Psoas muscle (tissue), 8 donors: ENCODE data around the gene ISL1. TPM values are rescaled to one million over a fixed set of nuclear protein-coding genes. Genes with fewer than 3 reads are reported as not detected.

Source experiments
- ATAC-seq, 4 donors: fragments of 200-7000 bp; cut with Tn5 transposase; one replicate each; pipeline ENCODE4 v1.9.1; 2020; ENCODE audit warnings: moderate library complexity in 3 of 4, mild to moderate bottlenecking in 2 of 4
- DNase-seq, 2 donors: peaks; one replicate each; pipeline ENCODE4 v3.0.0-alpha.2; 2020
- H3K27ac ChIP-seq: fragments of 200-600 bp; one replicate; pipeline ENCODE4 v1.8.0; 2022
- H3K27me3 ChIP-seq, 3 donors: fragments of 200-600 bp in 1 of 3; one replicate each; pipeline versions ENCODE4 v1.6.1 to v1.8.0; 2013 to 2022; ENCODE audit warnings: low read length in 2 of 3, mild to moderate bottlenecking in 2 of 3, moderate library complexity in 1 of 3; ENCODE audit not compliant: insufficient read depth in 3 of 3
- H3K36me3 ChIP-seq, 2 donors: fragments of 200-600 bp in 1 of 2; one replicate each; pipeline versions ENCODE4 v1.6.1 to v1.8.0; 2013 to 2022; ENCODE audit warnings: low read depth in 1 of 2, mild to moderate bottlenecking in 1 of 2, moderate library complexity in 1 of 2; ENCODE audit not compliant: insufficient read depth in 1 of 2
- H3K4me1 ChIP-seq: fragments of 200-600 bp; one replicate; pipeline ENCODE4 v1.8.0; 2022
- H3K4me3 ChIP-seq: fragments of 200-600 bp; one replicate; pipeline ENCODE4 v1.8.0; 2022; ENCODE audit warnings: mild to moderate bottlenecking
- H3K9me3 ChIP-seq: fragments of 200-600 bp; one replicate; pipeline ENCODE4 v1.8.0; 2022
- CTCF ChIP-seq: fragments of 200-600 bp; IDR thresholded peaks from one replicate; pipeline ENCODE4 v1.8.0; 2022; ENCODE audit warnings: antibody characterized with exemption
- WGBS, 3 donors: extraction: QIAGEN DNeasy Blood & Tissue Kit; methylation state at CpG; one replicate each; pipeline versions ENCODE4 v1.1.6 to v1.1.7; 2013; 5-methylcytosine and 5-hydroxymethylcytosine counted together
- intact Hi-C, 2 donors: fragments of 100-400 bp; cut with DNase I; formaldehyde crosslinking; loops; one replicate each; pipeline versions ENCODE4 v1.11.0 to v1.14.2; 2022
- polyA plus RNA-seq, 3 donors: library from polyadenylated mRNA; stranded (reverse); fragments of 200-250 nt; gene quantifications; one replicate each; pipeline ENCODE4 v1.2.3, GENCODE V29; 2013
- total RNA-seq, 4 donors: library from RNA; stranded (reverse); fragmentation: NEBNext Ultra II Directional in 2 of 4; extraction: Animal tissue kit (Norgen Biotek cat#: 25700) in 2 of 4; gene quantifications; one replicate each; pipeline versions ENCODE4 v1.2.1 to v1.2.4, GENCODE V29; 2021 to 2023
- donor health status: healthy with polysubstance abuse.
- donor health status: DM: no; HTN: no; CAD: no; lungs with moderate emphysema.
- donor health status: Bipolar disorder and iron deficiency.
- donor health status: healthy.
- donor health status: DM: yes; HTN: yes; CAD: no.
- donor health status: DM: no; HTN: no; CAD: no.
- donor health status: DM: no; HTN: no; CAD: no.
- donor health status: DM: yes; HTN: yes; CAD: no.

Gene ISL1
- total and polyA plus RNA-seq, 7 donors: 0.01 to 0.07 (median 0.03) TPM; not detected in 4

DNA sequence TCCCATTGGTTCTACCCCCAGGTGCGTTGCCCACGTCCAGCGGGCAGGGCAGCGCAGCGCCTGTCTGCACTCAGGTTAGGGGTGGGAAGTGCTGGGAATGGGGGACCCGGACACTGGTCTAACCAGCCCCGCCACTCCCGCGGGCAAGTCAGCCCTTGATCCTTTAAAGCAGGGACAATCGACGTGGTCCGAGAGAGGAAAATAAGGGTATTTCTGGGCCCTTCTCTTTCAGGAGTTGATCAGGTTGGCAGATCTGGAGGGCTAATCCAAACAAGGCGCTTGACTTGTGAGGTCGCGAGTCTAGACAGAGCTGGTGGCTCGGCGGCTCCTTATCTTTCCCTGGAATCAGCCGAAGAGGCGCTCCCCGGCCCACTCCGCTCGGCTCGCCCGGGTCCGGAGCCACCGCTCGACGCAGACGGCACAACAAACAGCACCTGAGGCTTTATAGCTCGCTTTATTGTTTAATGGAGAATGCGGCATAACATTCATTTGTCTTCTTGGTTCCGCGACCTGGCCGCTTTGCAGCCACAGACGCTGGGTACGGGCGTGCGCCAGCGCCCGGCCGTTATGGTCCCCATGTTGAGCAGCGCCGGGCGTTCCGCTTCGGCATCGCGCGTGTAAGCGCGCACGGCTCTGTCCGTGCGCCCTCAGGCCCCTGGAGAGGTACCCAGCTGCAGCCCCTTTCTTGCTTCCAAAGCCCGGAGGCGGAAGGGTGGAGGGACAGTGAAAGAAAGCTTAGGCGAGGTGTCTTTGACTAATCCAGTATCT, 15.8 kb downstream of the ISL1 start:
- intact Hi-C loops: no loop called here
- no peaks in the 10 kb centered on the region for H3K9me3 ChIP-seq
- DNase-seq: no peak
- peaks cover 0 to 44% (median 8%) of the 10 kb centered on the region in 3 donors for H3K27me3 ChIP-seq
- TF ChIP-seq CTCF: no peak
- H3K27ac ChIP-seq: no peak overlapping the region
- no peaks in the 10 kb centered on the region for H3K4me1 ChIP-seq
- 3% methylated on average over 57 of the region's 57 CpGs for WGBS, 3 donors
- H3K36me3 ChIP-seq: no peaks in the 10 kb centered on the region
- no peak for ATAC-seq
- H3K4me3 ChIP-seq: no peak overlapping the region

DNA sequence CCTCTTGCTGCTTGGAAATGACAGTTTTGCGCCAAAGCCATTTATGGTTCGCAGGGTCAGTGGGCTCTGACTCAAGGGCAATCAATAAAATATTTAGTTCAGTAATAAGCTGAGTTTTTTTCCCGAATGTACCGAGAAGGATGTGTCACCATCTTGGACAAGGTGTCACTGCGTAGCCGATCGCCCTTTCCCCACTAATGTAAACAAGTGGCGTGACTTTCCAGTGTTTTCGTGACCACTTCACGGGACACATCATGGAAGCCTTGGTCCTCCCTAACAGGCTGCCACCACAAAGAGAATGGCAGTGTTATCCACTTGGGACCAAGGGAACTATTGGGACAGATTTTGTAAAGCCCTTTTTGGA, 16.4 kb downstream of the ISL1 start:
- DNase-seq (no peak), ATAC-seq (no peak)
- no peaks in the 10 kb centered on the region for H3K9me3 ChIP-seq
- H3K4me1 ChIP-seq: no peaks in the 10 kb centered on the region
- no peak for TF ChIP-seq CTCF
- H3K27me3 ChIP-seq: peaks cover 0 to 44% (median 8%) of the 10 kb centered on the region in 3 donors
- intact Hi-C loops: no loop called here
- no peaks in the 10 kb centered on the region for H3K36me3 ChIP-seq
- H3K27ac ChIP-seq: no peak overlapping the region
- 10 to 20% (median 18%) methylated on average over 10 of the region's 10 CpGs for WGBS, 3 donors
- H3K4me3 ChIP-seq: no peak overlapping the region

DNA sequence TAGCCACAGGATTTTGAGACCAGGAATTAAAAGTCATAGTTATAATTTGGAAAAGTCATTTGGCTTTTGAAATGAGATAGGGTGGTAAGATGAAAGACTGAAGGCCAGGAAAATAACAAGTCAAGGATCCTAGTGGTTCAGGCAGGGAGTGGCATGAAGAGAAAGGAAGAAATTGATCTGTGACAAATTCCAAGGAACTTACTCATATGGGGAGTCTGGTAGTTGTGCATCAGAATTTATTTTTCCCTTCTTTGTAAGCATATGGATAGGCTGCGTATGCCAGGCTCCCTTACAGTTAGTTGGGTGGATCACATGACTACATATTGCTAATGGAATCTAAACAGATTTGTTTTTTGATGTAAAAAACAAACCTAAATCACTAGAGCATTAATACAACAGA, 21.0 kb downstream of the ISL1 start:
- no peak for TF ChIP-seq CTCF
- Histone ChIP-seq H3K4me1 (no peaks in the 10 kb centered on the region), H3K36me3 (no peaks in the 10 kb centered on the region), H3K9me3 (no peaks in the 10 kb centered on the region), H3K27me3 (peaks cover 0 to 10% (median 3%) of the 10 kb centered on the region in 3 donors), H3K4me3 (no peak overlapping the region), H3K27ac (no peak overlapping the region)
- ATAC-seq (no peak), DNase-seq (no peak)
- WGBS, 3 donors: 83 to 93% (median 86%) methylated on average over 1 of the region's 1 CpG
- intact Hi-C loops: no loop called here

GRCh38 chr5:51411921-51412325, 28.7 kb downstream of the ISL1 start:
- Histone ChIP-seq H3K9me3 (no peaks in the 10 kb centered on the region), H3K4me3 (no peak overlapping the region), H3K27ac (no peak overlapping the region), H3K27me3 (no peaks in the 10 kb centered on the region), H3K4me1 (no peaks in the 10 kb centered on the region), H3K36me3 (no peaks in the 10 kb centered on the region)
- intact Hi-C loops: no loop called here
- no peak for ATAC-seq
- WGBS, 3 donors: 38 to 40% (median 39%) methylated on average over 7 of the region's 7 CpGs
- no peak for TF ChIP-seq CTCF
- no peak for DNase-seq

GRCh38 chr5:51414516-51414915, 31.3 kb downstream of the ISL1 start:
- ATAC-seq: no peak
- Histone ChIP-seq H3K9me3 (no peaks in the 10 kb centered on the region), H3K27me3 (no peaks in the 10 kb centered on the region), H3K4me1 (no peaks in the 10 kb centered on the region), H3K27ac (no peak overlapping the region), H3K4me3 (no peak overlapping the region), H3K36me3 (no peaks in the 10 kb centered on the region)
- 73 to 81% (median 75%) methylated on average over 2 of the region's 2 CpGs for WGBS, 3 donors
- DNase-seq: no peak
- no peak for TF ChIP-seq CTCF
- intact Hi-C loops: no loop called here
